ENCODE data around the gene GLMP.

- TF ChIP-seq RAD21 (IDR thresholded peaks at IDR 0.05; ENCODE audit: low read depth) (no peak), CREB1 (IDR thresholded peaks at IDR 0.05; ENCODE audit: low read depth) (no peak)
Measured at GRCh38 chr1:156282479-156283222, 12.8 kb downstream of the GLMP start, which contains the start of gene SMG5.

Data from Ishikawa (cell line).